Natural killer cell (primary cell): Measurements from ENCODE around the gene TAF1L. TPM values are rescaled to one million over a fixed set of nuclear protein-coding genes. Genes with fewer than 3 reads are reported as not detected.

Experiments
- ATAC-seq, 3 donors: fragments of 150-1000 bp in 2 of 3; fragments of 200-7000 bp in 1 of 3; cut with Tn5 transposase; 1 replicate in 1 of 3; 2 replicates in 2 of 3; pipeline ENCODE4 v1.10.0; 2021; ENCODE audit warnings: mild to moderate bottlenecking in 2 of 3, moderate library complexity in 2 of 3
- DNase-seq, 2 donors: peaks; one replicate each; pipeline versions ENCODE4 v3.0.0 to v3.0.0-alpha.2; 2013 to 2021; ENCODE audit warnings: mixed read lengths in 1 of 2
- H3K27ac ChIP-seq: one replicate; pipeline ENCODE4 v1.5.1; 2013; ENCODE audit warnings: mild to moderate bottlenecking, low read length
- H3K27me3 ChIP-seq: one replicate; pipeline ENCODE4 v1.6.1; 2013; ENCODE audit warnings: low read length; ENCODE audit not compliant: control insufficient read depth, insufficient read depth
- H3K36me3 ChIP-seq: one replicate; pipeline ENCODE4 v1.6.1; 2013; ENCODE audit warnings: low read length; ENCODE audit not compliant: control insufficient read depth, insufficient read depth
- H3K4me1 ChIP-seq: one replicate; pipeline ENCODE4 v1.6.1; 2013; ENCODE audit warnings: low read length; ENCODE audit not compliant: control insufficient read depth, insufficient read depth
- H3K4me3 ChIP-seq: one replicate; pipeline ENCODE4 v1.5.1; 2013; ENCODE audit warnings: low read length
- H3K9me3 ChIP-seq: one replicate; pipeline ENCODE4 v1.6.1; 2013; ENCODE audit warnings: low read length; ENCODE audit not compliant: control insufficient read depth, insufficient read depth
- H3K27ac Mint-ChIP-seq, 2 donors: one replicate each; pipeline ENCODE4 v1.8.0; 2022; ENCODE audit warnings: mild to moderate bottlenecking in 2 of 2, mixed read lengths in 2 of 2, moderate library complexity in 1 of 2
- H3K27me3 Mint-ChIP-seq, 2 donors: one replicate each; pipeline ENCODE4 v1.8.0; 2022; ENCODE audit warnings: low read depth in 2 of 2, mixed read lengths in 2 of 2
- H3K36me3 Mint-ChIP-seq: one replicate; pipeline ENCODE4 v1.8.0; 2022; ENCODE audit warnings: mixed read lengths
- H3K4me1 Mint-ChIP-seq, 2 donors: one replicate each; pipeline ENCODE4 v1.8.0; 2022; ENCODE audit warnings: mixed read lengths in 2 of 2
- H3K4me3 Mint-ChIP-seq: one replicate; pipeline ENCODE4 v1.8.0; 2022; ENCODE audit warnings: mild to moderate bottlenecking, moderate library complexity, mixed read lengths
- H3K9me3 Mint-ChIP-seq, 2 donors: one replicate each; pipeline ENCODE4 v1.8.0; 2022; ENCODE audit warnings: mixed read lengths in 2 of 2
- WGBS: methylation state at CpG from one replicate; pipeline ENCODE4 v1.1.7; 2013; ENCODE audit warnings: missing lambda C conversion rate; ENCODE audit not compliant: insufficient coverage; 5-methylcytosine and 5-hydroxymethylcytosine counted together
- intact Hi-C: fragments of 100-400 bp; cut with micrococcal nuclease; formaldehyde crosslinking; loops from one replicate; pipeline ENCODE4 v1.14.2; 2022
- total RNA-seq, 4 donors: library from RNA; stranded (reverse); fragments of 120-200 nt in 1 of 4; gene quantifications; one replicate each; pipeline versions ENCODE4 v1.2.3 to v1.2.4, GENCODE V29; 2013 to 2022
- TF ChIP-seq, protein P1 (sequence below): fragments of 200-600 bp; IDR thresholded peaks from one replicate; pipeline ENCODE4 v1.8.0; 2022; ENCODE audit warnings: antibody characterized with exemption

The TAF1L gene
- total RNA-seq, 3 donors from 2014 or later (not counting 1 experiment from before 2014, with no cell fraction given) = 0.05 TPM; not detected in 2

DNA sequence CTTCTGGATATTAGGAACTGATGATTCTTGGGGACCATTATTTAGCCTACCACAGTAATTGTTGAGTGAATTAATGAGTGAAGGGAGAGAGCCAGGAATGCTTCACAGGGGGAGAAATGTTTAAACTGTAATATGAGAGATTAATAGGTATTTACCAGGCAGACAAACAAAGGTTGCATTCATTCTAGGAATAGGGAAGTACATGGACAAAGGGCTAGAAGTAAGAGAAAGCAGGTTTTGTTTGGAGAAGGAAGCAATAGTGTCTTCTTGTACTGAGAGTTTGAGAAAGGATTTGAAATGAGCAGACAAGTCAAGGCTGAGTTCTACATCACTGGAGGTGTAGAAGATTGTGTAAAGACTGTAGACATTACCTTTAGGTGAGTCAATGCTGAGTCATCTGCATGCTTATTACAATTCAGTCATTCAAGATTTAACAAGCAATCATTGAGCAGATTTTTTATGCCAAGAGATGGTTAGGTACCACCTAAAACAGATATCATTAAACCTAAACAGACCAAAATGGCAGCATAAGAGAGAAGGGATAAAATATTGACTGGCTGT lies 8.0 kb downstream of the TAF1L start:
- TF ChIP-seq, protein P1, sequence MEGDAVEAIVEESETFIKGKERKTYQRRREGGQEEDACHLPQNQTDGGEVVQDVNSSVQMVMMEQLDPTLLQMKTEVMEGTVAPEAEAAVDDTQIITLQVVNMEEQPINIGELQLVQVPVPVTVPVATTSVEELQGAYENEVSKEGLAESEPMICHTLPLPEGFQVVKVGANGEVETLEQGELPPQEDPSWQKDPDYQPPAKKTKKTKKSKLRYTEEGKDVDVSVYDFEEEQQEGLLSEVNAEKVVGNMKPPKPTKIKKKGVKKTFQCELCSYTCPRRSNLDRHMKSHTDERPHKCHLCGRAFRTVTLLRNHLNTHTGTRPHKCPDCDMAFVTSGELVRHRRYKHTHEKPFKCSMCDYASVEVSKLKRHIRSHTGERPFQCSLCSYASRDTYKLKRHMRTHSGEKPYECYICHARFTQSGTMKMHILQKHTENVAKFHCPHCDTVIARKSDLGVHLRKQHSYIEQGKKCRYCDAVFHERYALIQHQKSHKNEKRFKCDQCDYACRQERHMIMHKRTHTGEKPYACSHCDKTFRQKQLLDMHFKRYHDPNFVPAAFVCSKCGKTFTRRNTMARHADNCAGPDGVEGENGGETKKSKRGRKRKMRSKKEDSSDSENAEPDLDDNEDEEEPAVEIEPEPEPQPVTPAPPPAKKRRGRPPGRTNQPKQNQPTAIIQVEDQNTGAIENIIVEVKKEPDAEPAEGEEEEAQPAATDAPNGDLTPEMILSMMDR = no peak
- Histone ChIP-seq H3K9me3 (no peaks in the 10 kb centered on the region), H3K27me3 (peaks cover 2% of the 10 kb centered on the region), H3K27ac (no peak overlapping the region), H3K36me3 (no peaks in the 10 kb centered on the region), H3K4me3 (no peak overlapping the region), H3K4me1 (no peaks in the 10 kb centered on the region)
- ATAC-seq = no peak
- Mint-ChIP-seq H3K4me1 (no peaks in the 10 kb centered on the region), H3K36me3 (no peaks in the 10 kb centered on the region), H3K27me3 (peaks cover 4 to 6% of the 10 kb centered on the region in 2 donors), H3K9me3 (no peaks in the 10 kb centered on the region), H3K27ac (no peak overlapping the region), H3K4me3 (no peak overlapping the region)
- no peak for DNase-seq
- intact Hi-C loops = no loop called here

DNA sequence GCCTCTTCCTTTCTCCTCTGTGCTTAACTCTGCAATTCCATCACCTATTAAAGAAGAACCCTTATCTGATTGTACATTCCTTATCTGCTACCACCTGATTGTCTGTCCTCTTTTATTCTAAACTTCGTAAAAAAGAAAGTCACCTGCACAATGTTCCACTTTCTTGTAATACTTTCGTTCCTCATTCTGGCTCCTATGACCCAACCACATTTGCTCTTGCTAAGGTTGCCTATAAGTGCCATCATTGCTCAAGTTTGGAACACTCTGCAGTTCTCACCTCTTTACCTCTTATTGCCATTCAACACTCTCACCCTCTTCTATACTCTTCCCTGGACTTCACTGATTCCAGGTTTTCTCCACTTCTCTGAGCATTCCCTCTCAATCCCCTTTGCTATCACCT lies 10.1 kb downstream of the TAF1L start:
- no peak overlapping the region for H3K4me3 Mint-ChIP-seq
- peaks cover 4 to 6% of the 10 kb centered on the region in 2 donors for H3K27me3 Mint-ChIP-seq
- TF ChIP-seq, protein P1 = no peak
- Histone ChIP-seq H3K9me3 (no peaks in the 10 kb centered on the region), H3K27me3 (peaks cover 2% of the 10 kb centered on the region), H3K36me3 (no peaks in the 10 kb centered on the region), H3K27ac (no peak overlapping the region), H3K4me3 (no peak overlapping the region), H3K4me1 (no peaks in the 10 kb centered on the region)
- H3K4me1 Mint-ChIP-seq = no peaks in the 10 kb centered on the region
- WGBS = 78% methylated on average over 2 of the region's 2 CpGs
- H3K9me3 Mint-ChIP-seq = no peaks in the 10 kb centered on the region
- intact Hi-C loops = no loop called here
- no peak overlapping the region for H3K27ac Mint-ChIP-seq
- DNase-seq (no peak), ATAC-seq (no peak)
- H3K36me3 Mint-ChIP-seq = no peaks in the 10 kb centered on the region

DNA sequence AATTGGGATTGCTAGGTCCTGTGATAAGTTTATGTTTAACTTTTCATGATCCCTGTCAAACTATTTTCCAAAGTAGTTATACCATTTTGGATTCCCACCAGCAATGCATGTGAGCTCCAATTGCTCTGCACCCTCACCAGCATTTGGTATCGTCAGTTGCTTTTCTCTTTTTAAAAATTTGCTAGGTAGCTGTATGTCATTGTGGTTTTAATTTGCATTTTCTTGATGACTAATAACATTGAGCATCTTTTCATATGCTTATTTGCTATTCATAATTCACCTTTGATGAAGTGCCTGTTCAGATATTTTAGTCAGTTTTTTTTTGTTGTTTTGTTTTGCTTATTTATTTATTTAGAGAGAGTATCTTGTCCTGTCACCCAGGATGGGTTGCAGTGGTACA lies 12.5 kb downstream of the TAF1L start:
- TF ChIP-seq, protein P1 = no peak
- no peak overlapping the region for H3K27ac ChIP-seq
- DNase-seq (no peak), ATAC-seq (no peak)
- Mint-ChIP-seq H3K9me3 (no peaks in the 10 kb centered on the region), H3K27me3 (peaks cover 5 to 9% of the 10 kb centered on the region in 2 donors), H3K4me1 (no peaks in the 10 kb centered on the region), H3K36me3 (no peaks in the 10 kb centered on the region), H3K27ac (no peak overlapping the region), H3K4me3 (no peak overlapping the region)
- no peaks in the 10 kb centered on the region for H3K36me3 ChIP-seq
- H3K4me1 ChIP-seq = no peaks in the 10 kb centered on the region
- WGBS = 60% methylated on average over 1 of the region's 1 CpG
- H3K9me3 ChIP-seq = no peaks in the 10 kb centered on the region
- H3K27me3 ChIP-seq = peaks cover 2% of the 10 kb centered on the region
- no peak overlapping the region for H3K4me3 ChIP-seq
- intact Hi-C loops = no loop called here

DNA sequence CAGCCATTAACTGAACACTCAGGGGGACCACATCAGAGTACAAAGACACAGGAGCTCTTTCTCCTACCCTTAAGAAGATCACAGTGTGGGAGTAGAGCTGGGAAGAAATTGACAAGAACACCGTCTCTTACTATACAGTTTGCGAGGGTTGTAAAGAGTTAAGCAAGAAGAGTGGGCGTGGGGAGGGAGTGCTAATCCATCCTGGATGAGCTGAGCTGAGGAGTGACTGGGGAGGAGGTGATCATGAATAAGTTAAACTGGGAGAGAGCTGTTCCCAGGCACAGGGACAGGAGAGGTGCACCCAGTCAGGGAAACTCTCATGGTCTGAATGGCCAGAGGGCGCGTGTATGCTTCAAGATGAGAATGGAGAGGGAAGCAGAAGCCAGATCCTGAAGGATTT lies 17.2 kb downstream of the TAF1L start:
- no peaks in the 10 kb centered on the region for H3K36me3 ChIP-seq
- DNase-seq (no peak), ATAC-seq (no peak)
- no peak overlapping the region for H3K4me3 ChIP-seq
- H3K9me3 Mint-ChIP-seq = no peaks in the 10 kb centered on the region
- H3K4me3 Mint-ChIP-seq = no peak overlapping the region
- peaks cover 12 to 29% of the 10 kb centered on the region in 2 donors for H3K27me3 Mint-ChIP-seq
- intact Hi-C loops = no loop called here
- H3K9me3 ChIP-seq = no peaks in the 10 kb centered on the region
- no peaks in the 10 kb centered on the region for H3K36me3 Mint-ChIP-seq
- no peaks in the 10 kb centered on the region for H3K4me1 Mint-ChIP-seq
- no peaks in the 10 kb centered on the region for H3K27me3 ChIP-seq
- no peak overlapping the region for H3K27ac ChIP-seq
- H3K4me1 ChIP-seq = no peaks in the 10 kb centered on the region
- TF ChIP-seq, protein P1 = no peak
- 77% methylated on average over 5 of the region's 5 CpGs for WGBS
- H3K27ac Mint-ChIP-seq = no peak overlapping the region
